K562 (cell line): ENCODE measurements around the gene KRTAP27-1. TPM values are rescaled to one million over a fixed set of nuclear protein-coding genes. Genes with fewer than 3 reads are reported as not detected.
A peak's percentile ranks its signal among the peaks of the same experiment; 100 is the strongest.

Experiments
- ATAC-seq: fragments of 200-7000 bp; cut with Tn5 transposase; 3 replicates; pipeline ENCODE4 v1.9.1; 2020; ENCODE audit warnings: moderate library complexity
- BruUV-seq: library from RNA; stranded (reverse); fragments of 400-500 nt; replicated peaks from 2 replicates; lab custom pipeline; 2021; lab: Mats Ljungman, UMichigan
- CTCF ChIA-PET: fragments of 300-600 bp; formaldehyde crosslinking; extraction: SDS; loops from one replicate; lab custom pipeline; 2021; ENCODE audit warnings: low intra/inter-chr PET ratio; lab: Yijun Ruan, JAX
- POLR2A ChIA-PET: fragments of 300-600, 350-650 bp; sonication (Branson Sonifier 250); formaldehyde crosslinking; extraction: SDS; loops from one replicate; lab custom pipeline; 2021; ENCODE audit warnings: antibody characterized with exemption, inconsistent platforms; lab: Yijun Ruan, JAX
- DNase-seq, 4 experiments: peaks; one replicate each; pipeline versions ENCODE4 v3.0.0 to v3.0.0-alpha.2; 2011 to 2018; ENCODE audit warnings: low spot score in 3 of 4, mixed read lengths in 3 of 4; ENCODE audit errors: extremely low read depth in 1 of 4
- FAIRE-seq: peaks from 2 replicates; lab custom pipeline; 2011; peaks lifted over from hg19 to GRCh38; lab: Jason Lieb, UNC
- H2AFZ ChIP-seq: 2 replicates; pipeline ENCODE4 v1.6.0; 2011; ENCODE audit warnings: low read depth, low read length, control low read depth, inconsistent platforms
- H3K27ac ChIP-seq: fragments of 200-600 bp; 3 replicates; pipeline ENCODE4 v1.8.0; 2011; ENCODE audit warnings: low read depth, mild to moderate bottlenecking, control low read depth, inconsistent platforms, low read length, moderate library complexity, mixed read lengths; ENCODE audit errors: extremely low read depth
- H3K27me3 ChIP-seq, 2 experiments: fragments of 300-600 bp in 1 of 2; 2 replicates in 1 of 2; 3 replicates in 1 of 2; pipeline versions ENCODE4 v1.6.0 to v1.8.0; 2011; ENCODE audit warnings: inconsistent platforms in 2 of 2, low read length in 2 of 2, mild to moderate bottlenecking in 1 of 2, mixed read lengths in 1 of 2, moderate library complexity in 1 of 2; ENCODE audit not compliant: control insufficient read depth in 2 of 2, insufficient read depth in 2 of 2
- H3K36me3 ChIP-seq: fragments of 300-600 bp; 3 replicates; pipeline ENCODE4 v1.8.0; 2011; ENCODE audit warnings: mild to moderate bottlenecking, low read length, inconsistent platforms; ENCODE audit not compliant: control insufficient read depth, insufficient read depth
- H3K4me1 ChIP-seq, 2 experiments: fragments of 200-600 bp in 1 of 2; replicated peaks in 1 of 2; 2 replicates in 1 of 2; 3 replicates in 1 of 2; pipeline versions ENCODE4 v1.5.1 to v1.8.0; 2011; ENCODE audit warnings: inconsistent platforms in 2 of 2, low read length in 2 of 2, mild to moderate bottlenecking in 1 of 2, mixed read lengths in 1 of 2, moderate library complexity in 1 of 2; ENCODE audit not compliant: control insufficient read depth in 2 of 2, insufficient read depth in 2 of 2
- H3K4me2 ChIP-seq: 2 replicates; pipeline ENCODE4 v1.6.1; 2011; ENCODE audit warnings: low read length, control low read depth, inconsistent platforms, mixed read lengths; ENCODE audit not compliant: insufficient read depth
- H3K4me3 ChIP-seq: fragments of 200-600 bp; sonication (generic), shearing (Covaris generic); 2 replicates; pipeline ENCODE4 v1.5.1; 2016; ENCODE audit warnings: control low read depth, inconsistent platforms
- H3K79me2 ChIP-seq: fragments of 200-600 bp; 3 replicates; pipeline ENCODE4 v1.8.0; 2011; ENCODE audit warnings: low read length, inconsistent platforms; ENCODE audit not compliant: control insufficient read depth, insufficient read depth
- H3K9ac ChIP-seq, 2 experiments: 2 replicates each; pipeline versions ENCODE4 v1.6.0 to v1.6.1; 2011; ENCODE audit warnings: low read depth in 2 of 2, low read length in 2 of 2, control low read depth in 1 of 2, inconsistent platforms in 1 of 2, mild to moderate bottlenecking in 1 of 2, mixed read lengths in 1 of 2; ENCODE audit not compliant: insufficient read depth in 1 of 2
- H3K9me1 ChIP-seq: one replicate; pipeline ENCODE4 v1.6.0; 2011; ENCODE audit warnings: inconsistent platforms, mild to moderate bottlenecking, low read length, moderate library complexity; ENCODE audit not compliant: control insufficient read depth, insufficient read depth
- H3K9me3 ChIP-seq: replicated peaks from 2 replicates; pipeline ENCODE4 v1.5.1; 2011; ENCODE audit warnings: low read depth, low read length, inconsistent platforms; ENCODE audit not compliant: control insufficient read depth, insufficient read depth
- H4K20me1 ChIP-seq: replicated peaks from 2 replicates; pipeline ENCODE4 v1.6.1; 2011; ENCODE audit warnings: low read length, inconsistent platforms, mixed read lengths; ENCODE audit not compliant: control insufficient read depth, insufficient read depth
- TFE3 ChIP-seq: fragments of 450-650 bp; formaldehyde crosslinking; IDR thresholded peaks from 2 replicates; pipeline ENCODE4 v1.4.0; 2020; ENCODE audit warnings: mild to moderate bottlenecking, mixed read lengths
- WGBS: fragments of 100-300 bp; shearing (Covaris generic); methylation state at CpG from one replicate; pipeline ENCODE4 v1.1.6; 2016; ENCODE audit warnings: low coverage, mixed read lengths; ENCODE audit not compliant: insufficient coverage; ENCODE audit errors: missing lambda C conversion rate; 5-methylcytosine and 5-hydroxymethylcytosine counted together
- in situ Hi-C: fragments of 300-500 bp; cut with MboI; formaldehyde crosslinking; loops from 4 replicates; pipeline ENCODE4 v1.15.0; 2018; ENCODE audit warnings: inconsistent platforms, mixed read lengths
- intact Hi-C: fragments of 100-400 bp; cut with micrococcal nuclease; formaldehyde crosslinking; loops from 2 replicates; pipeline ENCODE4 v1.14.2; 2022
- polyA plus RNA-seq, 8 experiments: library from polyadenylated mRNA; depleted of rRNA in 4 of 8; stranded (reverse) in 5 of 8; unstranded in 3 of 8; fragments of >200 nt; fragmentation: Nextera tagmentation in 2 of 8; fragmentation: Illumina TruSeq in 1 of 8; extraction: Ambion mirVana in 2 of 8; extraction: Trizol in 1 of 8; gene quantifications; 2 replicates each; pipeline versions ENCODE4 v1.2.1 to v1.2.3, GENCODE V29; 2011 to 2014; ENCODE audit warnings: inconsistent platforms in 1 of 8, missing spikeins in 1 of 8
- total RNA-seq, 7 experiments: library from RNA; depleted of rRNA in 6 of 7; stranded (reverse); fragments of >200 nt in 6 of 7; fragmentation: Illumina TruSeq in 2 of 7; extraction: Trizol in 2 of 7; gene quantifications; 2 replicates each; pipeline versions ENCODE4 v1.2.1 to v1.2.3, GENCODE V29; 2011 to 2021; ENCODE audit warnings: low replicate concordance in 1 of 7
- TF ChIP-seq, protein P1 (sequence below): fragments of 450-650 bp; IDR thresholded peaks from 2 replicates; pipeline ENCODE4 v1.6.1; 2017; ENCODE audit warnings: antibody characterized with exemption

KRTAP27-1 gene
- total and polyA plus RNA-seq, 9 of the 15 experiments (the other 6 are each of a cell fraction or from before 2014, with no cell fraction given): not detected

- ChIA-PET CTCF (no interaction called here), POLR2A (no interaction called here)
- no peak for DNase-seq
- H3K79me2 ChIP-seq: no peaks in the 10 kb centered on the region
- no TSS peak for BruUV-seq
- H3K36me3 ChIP-seq: no peaks in the 10 kb centered on the region
- TF ChIP-seq TFE3 (CRISPR knock-in tag): peak; percentile 91
- TF ChIP-seq, protein P1, sequence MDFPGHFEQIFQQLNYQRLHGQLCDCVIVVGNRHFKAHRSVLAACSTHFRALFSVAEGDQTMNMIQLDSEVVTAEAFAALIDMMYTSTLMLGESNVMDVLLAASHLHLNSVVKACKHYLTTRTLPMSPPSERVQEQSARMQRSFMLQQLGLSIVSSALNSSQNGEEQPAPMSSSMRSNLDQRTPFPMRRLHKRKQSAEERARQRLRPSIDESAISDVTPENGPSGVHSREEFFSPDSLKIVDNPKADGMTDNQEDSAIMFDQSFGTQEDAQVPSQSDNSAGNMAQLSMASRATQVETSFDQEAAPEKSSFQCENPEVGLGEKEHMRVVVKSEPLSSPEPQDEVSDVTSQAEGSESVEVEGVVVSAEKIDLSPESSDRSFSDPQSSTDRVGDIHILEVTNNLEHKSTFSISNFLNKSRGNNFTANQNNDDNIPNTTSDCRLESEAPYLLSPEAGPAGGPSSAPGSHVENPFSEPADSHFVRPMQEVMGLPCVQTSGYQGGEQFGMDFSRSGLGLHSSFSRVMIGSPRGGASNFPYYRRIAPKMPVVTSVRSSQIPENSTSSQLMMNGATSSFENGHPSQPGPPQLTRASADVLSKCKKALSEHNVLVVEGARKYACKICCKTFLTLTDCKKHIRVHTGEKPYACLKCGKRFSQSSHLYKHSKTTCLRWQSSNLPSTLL: no peak
- no peaks in the 10 kb centered on the region for H3K9me3 ChIP-seq
- FAIRE-seq: no peak
- no peaks in the 10 kb centered on the region for H3K27me3 ChIP-seq
- no peak overlapping the region for H3K27ac ChIP-seq
- intact Hi-C loops: no loop called here
- 4% methylated on average over 1 of the region's 1 CpG for whole genome bisulfite sequencing
- no peak overlapping the region for H3K4me3 ChIP-seq
- no peak overlapping the region for H3K9ac ChIP-seq
- H4K20me1 ChIP-seq: no peaks in the 10 kb centered on the region
- in situ Hi-C loops: no loop called here
- no peak overlapping the region for H3K4me2 ChIP-seq
- no peaks in the 10 kb centered on the region for H3K4me1 ChIP-seq
- no peak overlapping the region for H2AFZ ChIP-seq
- no peak for ATAC-seq
- no peaks in the 10 kb centered on the region for H3K9me1 ChIP-seq
Measured at GRCh38 chr21:30305136-30305535, 32.4 kb downstream of the KRTAP27-1 start.
